SIG-M5 treated with dmso at 0.1 percent for 504 hours (cell line): Measurements from ENCODE around the gene CEACAM1.
"Not testable (repeated sequence)": the region's sequence is repeated elsewhere in the genome, so short reads cannot be mapped to it uniquely, and the experiment has no call there.

ENCODE experiments used
- DNase-seq: peaks from one replicate; lab custom pipeline; 2025; ENCODE audit not compliant: unreplicated experiment; lab: John Stamatoyannopoulos, UW

CEACAM1 gene

DNA sequence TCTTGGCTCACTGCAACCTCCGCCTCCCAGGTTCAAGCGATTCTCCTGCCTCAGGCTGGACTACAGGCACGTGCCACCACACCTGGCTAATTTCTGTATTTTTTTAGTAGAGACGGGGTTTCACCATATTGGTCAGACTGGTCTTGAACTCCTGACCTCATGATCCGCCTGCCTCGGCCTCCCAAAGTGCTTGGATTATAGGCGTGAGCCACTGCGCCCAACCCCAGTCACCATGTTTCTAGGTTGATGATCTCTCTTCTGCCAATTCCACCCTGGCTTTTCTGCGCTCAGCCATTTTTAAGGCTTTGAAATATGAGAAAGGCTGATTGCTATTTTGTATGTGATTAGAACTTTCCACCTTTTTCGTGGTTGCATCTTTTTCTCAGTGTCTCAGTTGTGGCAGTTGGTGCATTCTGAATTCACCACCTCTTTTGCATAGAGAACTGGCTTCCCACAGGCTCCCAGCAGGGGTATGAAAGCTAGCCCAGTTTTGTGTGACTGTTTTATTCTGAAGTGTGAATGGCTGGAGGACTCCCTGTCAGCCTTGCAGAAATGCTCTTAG is 15.5 kb downstream of the CEACAM1 start:
- no peak for DNase-seq

GRCh38 chr19:42512130-42512636 is 16.1 kb downstream of the CEACAM1 start:
- DNase-seq: no peak

GRCh38 chr19:42511340-42511739 is 16.9 kb downstream of the CEACAM1 start:
- DNase-seq: no peak

DNA sequence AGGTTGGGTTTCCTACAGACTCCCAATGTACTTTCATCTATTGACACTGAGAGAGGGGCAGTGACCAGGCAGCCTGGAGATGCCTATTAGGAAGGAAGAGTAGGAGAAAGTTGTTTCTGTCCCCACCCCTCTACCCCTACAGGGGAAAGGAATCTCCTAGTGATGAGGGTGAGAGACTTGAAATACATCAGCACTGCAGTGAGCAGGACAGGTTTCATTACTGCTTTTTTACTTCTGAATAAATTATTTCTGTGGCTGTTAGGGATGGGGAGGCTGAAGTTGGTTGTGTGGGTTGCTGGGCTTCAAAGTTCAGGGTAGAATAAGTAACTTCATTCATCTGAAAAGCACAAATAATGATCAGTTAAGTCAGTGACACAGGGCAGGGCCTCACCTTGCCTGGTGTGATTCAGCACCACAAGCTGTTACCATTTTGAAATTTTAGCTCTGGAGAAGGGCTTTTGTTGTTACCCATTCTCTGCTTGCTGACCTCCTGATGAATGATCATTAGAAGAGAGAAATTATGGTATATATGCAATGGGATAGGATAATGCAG is 19.3 kb downstream of the CEACAM1 start:
- DNase-seq: no peak

DNA sequence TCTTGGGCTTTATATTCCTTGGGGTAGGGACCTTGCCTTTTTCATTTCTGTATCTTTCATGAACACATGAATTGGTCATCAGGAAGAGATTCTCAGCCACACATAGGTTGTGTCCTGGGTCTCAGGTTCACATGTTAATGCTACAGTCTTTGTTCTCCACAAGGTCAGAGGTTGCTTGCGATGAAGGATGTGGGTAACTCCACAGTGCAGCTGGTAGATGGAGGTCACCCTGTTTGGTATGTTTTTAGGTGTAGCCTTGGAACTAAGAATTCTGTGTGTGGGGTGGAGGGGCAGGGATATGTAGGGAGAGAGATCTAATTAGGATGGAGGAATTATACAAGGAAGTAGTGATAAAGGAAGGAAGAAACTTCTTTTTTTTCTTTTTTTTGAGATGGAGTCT is 23.2 kb downstream of the CEACAM1 start:
- DNase-seq: no peak

DNA sequence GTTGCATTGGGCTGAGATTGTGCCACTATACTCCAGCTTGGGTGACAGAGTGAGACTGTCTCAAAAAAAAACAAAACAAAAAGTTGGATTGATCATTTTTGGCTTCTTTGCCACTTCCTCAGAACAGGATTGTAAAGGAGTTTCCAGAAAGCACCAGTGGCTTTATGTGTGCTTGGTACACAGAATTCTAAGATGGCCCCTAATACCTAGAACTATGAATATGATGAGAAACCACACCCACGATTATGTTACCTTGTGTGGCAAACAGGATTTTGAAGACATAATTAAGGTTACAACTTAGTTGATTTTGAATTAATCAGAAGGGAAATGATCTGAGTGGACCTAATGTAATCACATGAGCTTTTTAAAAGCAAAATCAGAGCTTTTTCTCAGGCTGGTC is 26.5 kb downstream of the CEACAM1 start:
- no peak for DNase-seq

GRCh38 chr19:42501243-42501642 is 27.0 kb downstream of the CEACAM1 start:
- DNase-seq: not testable (repeated sequence)

- no peak for DNase-seq
These were observed 30.0 kb downstream of the CEACAM1 start for GRCh38 chr19:42498169-42498757.

DNA sequence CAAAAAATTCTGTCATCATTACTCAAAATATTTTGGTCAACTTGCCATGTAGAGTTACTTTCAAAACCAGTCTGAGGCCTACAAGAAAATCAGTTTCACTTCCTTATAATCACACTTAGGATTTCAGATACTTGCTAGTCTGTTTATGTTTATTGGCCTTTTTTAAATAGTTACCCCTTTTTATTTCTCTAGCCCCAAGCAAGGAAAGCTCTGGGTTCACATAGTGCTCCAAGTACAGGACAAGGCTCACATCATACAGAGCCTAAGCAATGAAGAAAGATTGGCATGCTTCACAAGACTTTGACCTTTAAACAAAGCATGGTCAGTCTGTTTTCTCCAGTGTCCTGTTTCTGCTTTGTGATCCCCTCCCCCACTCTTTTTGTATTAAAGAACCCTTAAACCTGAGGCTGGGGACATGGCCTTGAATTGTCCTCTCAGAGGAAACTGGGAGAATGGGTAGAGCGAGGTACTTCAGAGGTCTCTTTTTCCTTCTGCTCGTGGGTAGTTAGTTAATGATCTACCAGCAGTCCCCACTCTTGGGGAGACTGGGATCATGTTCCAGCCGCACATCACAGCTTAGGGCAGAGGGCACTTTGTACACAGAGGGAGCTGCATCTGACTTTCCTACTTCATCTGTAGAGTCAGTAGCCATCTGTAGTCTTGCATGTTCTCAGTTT is 30.7 kb downstream of the CEACAM1 start:
- DNase-seq: peak; percentile 57

GRCh38 chr19:42496460-42497133 is 31.7 kb downstream of the CEACAM1 start:
- no peak for DNase-seq

DNA sequence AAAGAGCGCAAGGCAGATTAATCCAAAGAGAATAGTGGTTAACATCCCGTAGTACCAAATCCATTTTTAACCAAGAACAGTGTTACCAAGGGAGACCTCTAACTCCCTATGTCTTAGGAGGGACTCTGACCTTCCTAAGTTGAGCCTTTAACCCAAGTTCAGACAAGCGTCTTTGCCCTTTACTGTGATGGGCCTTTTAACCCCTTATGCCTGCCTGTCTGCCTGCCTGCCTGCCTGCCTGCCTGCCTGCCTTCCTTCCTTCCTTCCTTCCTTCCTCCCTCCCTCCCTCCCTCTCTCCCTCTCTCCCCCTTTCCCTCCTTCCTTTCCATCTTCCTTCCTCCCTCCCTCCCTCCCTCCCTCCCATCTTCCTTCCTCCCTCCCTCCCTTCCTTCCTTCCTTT is 32.6 kb downstream of the CEACAM1 start:
- DNase-seq: no peak

DNA sequence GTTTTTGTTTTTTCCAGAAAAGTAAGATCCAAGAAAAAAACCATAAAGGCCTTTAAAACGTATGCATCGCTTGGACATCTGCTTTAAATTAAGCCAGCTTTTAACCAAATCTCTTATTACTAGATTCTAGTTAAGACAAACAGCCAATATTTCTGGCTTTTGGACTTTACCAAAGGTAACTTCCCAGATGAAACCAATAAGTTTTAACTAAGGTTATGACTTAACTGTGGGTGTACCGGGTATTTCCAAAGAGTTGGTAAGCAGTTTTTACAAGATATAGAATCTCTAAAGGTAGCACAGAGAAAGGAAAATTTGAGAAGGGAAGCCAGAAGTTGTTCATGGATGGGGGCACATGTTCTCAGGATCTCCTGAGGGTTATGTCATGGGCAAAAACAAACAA is 34.0 kb downstream of the CEACAM1 start:
- DNase-seq: no peak

GRCh38 chr19:42488783-42489521 is 39.3 kb downstream of the CEACAM1 start:
- DNase-seq: no peak

DNA sequence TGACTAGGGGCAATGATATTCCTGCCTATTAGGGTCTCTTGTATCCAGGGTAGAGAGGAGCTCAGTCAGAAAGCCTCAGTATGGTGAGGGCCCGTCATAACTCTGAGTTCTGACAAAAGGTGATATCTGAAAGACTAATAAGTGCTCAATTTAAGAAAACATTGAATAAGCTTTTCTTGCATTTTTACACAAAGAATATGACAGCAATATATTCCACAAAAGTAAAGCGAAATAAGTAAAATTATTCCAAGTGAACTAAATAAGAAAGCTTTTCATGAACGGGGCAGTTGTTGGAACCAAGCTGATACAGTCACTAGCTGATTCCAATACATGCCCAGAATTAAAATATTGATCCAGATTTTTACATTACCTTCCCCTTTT is 40.5 kb downstream of the CEACAM1 start:
- no peak for DNase-seq

DNA sequence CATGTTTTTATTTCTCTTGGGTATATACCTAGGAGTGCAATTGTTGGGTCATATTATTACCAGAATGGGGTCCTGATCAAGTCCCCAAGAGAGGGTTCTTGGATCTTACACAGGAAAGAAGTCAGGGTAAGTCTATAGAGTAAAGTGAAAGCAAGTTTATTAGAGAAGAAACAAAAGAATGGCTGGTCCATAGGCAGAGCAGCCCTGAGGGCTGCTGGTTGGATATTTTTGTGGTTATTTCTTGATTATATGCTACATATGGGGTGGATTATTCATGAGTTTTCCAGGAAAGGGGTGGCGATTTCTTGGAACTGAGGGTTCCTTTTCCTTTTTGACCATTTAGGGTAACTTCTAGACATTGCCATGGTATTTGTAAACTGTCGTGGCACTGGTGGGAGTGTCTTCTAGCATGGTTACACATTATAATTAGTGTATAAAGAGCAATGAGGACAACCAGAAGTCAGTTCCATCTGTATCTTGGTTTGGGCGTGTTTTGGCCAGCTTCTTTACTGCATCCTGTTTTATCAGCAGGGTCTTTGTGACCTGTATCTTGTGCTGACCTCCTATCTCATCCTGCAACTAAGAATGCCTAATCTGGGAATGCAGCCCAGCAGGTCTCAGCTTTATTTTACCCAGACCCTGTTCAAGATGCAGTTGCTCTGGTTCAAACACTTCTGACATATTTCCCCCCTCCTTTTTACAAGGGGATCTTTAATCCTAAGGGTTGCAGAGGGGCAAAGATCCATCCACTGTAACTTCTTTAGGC is 41.1 kb downstream of the CEACAM1 start:
- DNase-seq: no peak

GRCh38 chr19:42485036-42485435 is 43.2 kb downstream of the CEACAM1 start:
- not testable (repeated sequence) for DNase-seq

GRCh38 chr19:42480335-42481095 is 47.8 kb downstream of the CEACAM1 start:
- DNase-seq: peak; percentile 56

- no peak for DNase-seq
These were observed 48.5 kb downstream of the CEACAM1 start for GRCh38 chr19:42479736-42480135.

DNA sequence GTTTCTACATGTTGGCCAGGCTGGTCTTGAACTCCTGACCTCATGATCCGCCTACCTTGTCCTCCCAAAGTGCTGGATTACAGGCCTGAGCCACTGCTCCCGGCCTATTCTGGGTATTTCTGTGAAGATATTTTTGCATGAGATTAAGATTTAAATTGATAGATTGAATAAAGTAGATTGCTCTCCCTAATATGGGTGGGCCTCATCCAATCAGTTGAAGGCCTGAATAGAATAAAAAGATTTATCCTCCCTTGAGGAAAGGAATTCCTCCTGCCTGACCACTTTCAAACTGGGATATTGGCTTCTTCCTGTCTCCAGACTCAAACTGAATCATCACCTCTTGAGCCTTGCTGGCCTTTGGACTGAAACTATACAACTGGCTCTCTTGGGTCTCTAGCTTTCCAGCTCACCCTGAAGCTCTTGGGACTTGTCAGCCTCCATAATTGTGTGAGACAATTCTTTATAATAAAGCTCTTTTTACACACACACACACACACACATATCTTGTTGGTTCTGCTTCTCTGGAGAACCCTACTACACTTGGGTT is 49.4 kb downstream of the CEACAM1 start:
- DNase-seq: no peak
